CD8-positive, alpha-beta memory T cell (primary cell): ENCODE data around the gene TRIM9. TPM values are rescaled to one million over a fixed set of nuclear protein-coding genes. Genes with fewer than 3 reads are reported as not detected.

Experiments
- CTCF ChIA-PET: fragments of 350-600 bp; sonication (Branson Sonifier 250); formaldehyde crosslinking; loops from one replicate; lab custom pipeline; 2021; ENCODE audit warnings: antibody characterized with exemption; lab: Charles Lee
- POLR2A ChIA-PET: fragments of 350-600 bp; sonication (Branson Sonifier 250); formaldehyde crosslinking; loops from one replicate; lab custom pipeline; 2021; ENCODE audit warnings: antibody characterized with exemption; lab: Charles Lee
- DNase-seq, 5 donors: peaks; one replicate each; pipeline versions ENCODE4 v3.0.0 to v3.0.0-alpha.2; 2020 to 2022; ENCODE audit warnings: mixed read lengths in 1 of 5
- H3K27ac ChIP-seq: one replicate; pipeline ENCODE4 v1.7.0; 2013; ENCODE audit warnings: low read depth, mild to moderate bottlenecking, low read length, moderate library complexity
- H3K27me3 ChIP-seq: 2 replicates; pipeline ENCODE4 v1.7.0; 2013; ENCODE audit warnings: low read length, mild to moderate bottlenecking; ENCODE audit not compliant: insufficient read depth, poor library complexity, severe bottlenecking
- H3K36me3 ChIP-seq: 2 replicates; pipeline ENCODE4 v1.7.0; 2013; ENCODE audit warnings: mild to moderate bottlenecking, low read length, moderate library complexity; ENCODE audit not compliant: insufficient read depth
- H3K4me1 ChIP-seq: 2 replicates; pipeline ENCODE4 v1.7.0; 2013; ENCODE audit warnings: mild to moderate bottlenecking, low read length, moderate library complexity; ENCODE audit not compliant: insufficient read depth
- H3K4me3 ChIP-seq: 2 replicates; pipeline ENCODE4 v1.7.0; 2013; ENCODE audit warnings: mild to moderate bottlenecking, low read length
- H3K9me3 ChIP-seq: 2 replicates; pipeline ENCODE4 v1.7.0; 2013; ENCODE audit warnings: mild to moderate bottlenecking, low read length
- H3K27ac Mint-ChIP-seq, 8 donors: one replicate each; pipeline ENCODE4 v1.8.0; 2020 to 2021; ENCODE audit warnings: mixed read lengths in 8 of 8, mild to moderate bottlenecking in 6 of 8, inconsistent platforms in 3 of 8, moderate library complexity in 3 of 8
- H3K27me3 Mint-ChIP-seq, 2 donors: one replicate each; pipeline ENCODE4 v1.8.0; 2020 to 2021; ENCODE audit warnings: mixed read lengths in 2 of 2, mild to moderate bottlenecking in 1 of 2, moderate library complexity in 1 of 2
- H3K36me3 Mint-ChIP-seq, 3 donors: one replicate each; pipeline ENCODE4 v1.8.0; 2020 to 2021; ENCODE audit warnings: mixed read lengths in 3 of 3, inconsistent platforms in 1 of 3, mild to moderate bottlenecking in 1 of 3
- H3K4me1 Mint-ChIP-seq, 3 donors: one replicate each; pipeline ENCODE4 v1.8.0; 2020 to 2021; ENCODE audit warnings: mixed read lengths in 3 of 3, inconsistent platforms in 1 of 3, mild to moderate bottlenecking in 1 of 3
- H3K4me3 Mint-ChIP-seq, 7 donors: one replicate each; pipeline ENCODE4 v1.8.0; 2020 to 2021; ENCODE audit warnings: mixed read lengths in 7 of 7, mild to moderate bottlenecking in 6 of 7, moderate library complexity in 4 of 7, inconsistent platforms in 2 of 7
- H3K9me3 Mint-ChIP-seq, 5 donors: one replicate each; pipeline ENCODE4 v1.8.0; 2020 to 2022; ENCODE audit warnings: mixed read lengths in 5 of 5, mild to moderate bottlenecking in 3 of 5, moderate library complexity in 2 of 5, inconsistent platforms in 1 of 5
- polyA plus RNA-seq: library from polyadenylated mRNA; unstranded; fragments of 300-500 nt; fragmentation: Illumina TruSeq; gene quantifications from one replicate; pipeline ENCODE4 v1.2.3, GENCODE V29; 2021
- total RNA-seq, 2 experiments: library from RNA; stranded (reverse); gene quantifications; one replicate each; pipeline ENCODE4 v1.2.3, GENCODE V29; 2021

Gene TRIM9
- total and polyA plus RNA-seq, 3 experiments from 2014 or later: 0.05 to 1.0 (median 0.85) TPM

DNA sequence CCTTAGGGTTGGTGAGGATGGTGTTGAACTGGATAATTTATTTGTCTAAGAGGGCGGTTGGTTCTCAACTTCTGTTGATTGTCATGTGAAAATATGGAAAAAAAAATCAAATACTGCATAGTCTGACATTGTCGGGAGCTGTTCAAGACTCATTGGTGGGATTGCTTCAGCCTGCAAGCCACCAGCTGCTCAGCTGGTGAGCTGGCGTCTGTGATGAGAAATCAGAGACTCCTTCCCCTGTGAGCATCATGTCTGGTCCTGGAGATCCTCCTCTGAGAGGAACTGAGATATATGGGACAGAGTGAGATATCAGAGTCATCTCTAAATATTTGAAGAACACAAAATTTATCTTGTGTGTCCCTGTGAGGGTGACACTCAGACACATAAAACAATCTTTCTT lies 49.9 kb downstream of the TRIM9 start:
- POLR2A ChIA-PET: no interaction called here
- Mint-ChIP-seq H3K4me1 (no peaks in the 10 kb centered on the region), H3K27me3 (peaks cover 10 to 26% of the 10 kb centered on the region in 2 donors), H3K36me3 (peaks cover 0 to 3% (median 0%) of the 10 kb centered on the region in 3 donors), H3K27ac (no peak overlapping the region), H3K4me3 (no peak overlapping the region), H3K9me3 (no peaks in the 10 kb centered on the region)
- no peaks in the 10 kb centered on the region for H3K4me1 ChIP-seq
- no peak for DNase-seq
- H3K36me3 ChIP-seq: no peaks in the 10 kb centered on the region
- CTCF ChIA-PET: no interaction called here
- H3K27me3 ChIP-seq: no peaks in the 10 kb centered on the region
- no peaks in the 10 kb centered on the region for H3K9me3 ChIP-seq
- no peak overlapping the region for H3K4me3 ChIP-seq
- no peak overlapping the region for H3K27ac ChIP-seq

DNA sequence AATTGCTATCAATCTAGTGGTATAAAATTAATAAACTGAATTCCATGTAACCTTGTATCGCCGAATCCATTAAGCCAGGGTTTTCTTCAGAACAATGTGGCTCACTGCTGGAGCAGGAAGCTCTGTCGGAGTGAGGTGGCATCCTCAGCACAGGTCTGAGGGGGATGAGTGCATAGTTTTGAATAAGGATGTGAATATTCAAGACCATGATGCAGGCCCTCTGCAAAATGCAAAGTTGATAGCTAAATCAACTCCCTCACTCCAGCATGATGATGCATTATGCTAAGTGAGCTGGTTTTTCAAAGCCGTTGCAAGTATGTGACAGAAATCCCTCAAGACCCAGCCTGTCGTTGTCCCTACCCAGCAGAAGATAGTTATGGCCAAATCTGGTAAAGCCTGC lies 53.0 kb downstream of the TRIM9 start:
- Histone ChIP-seq H3K9me3 (no peaks in the 10 kb centered on the region), H3K27me3 (no peaks in the 10 kb centered on the region), H3K4me3 (no peak overlapping the region), H3K36me3 (no peaks in the 10 kb centered on the region), H3K4me1 (no peaks in the 10 kb centered on the region), H3K27ac (no peak overlapping the region)
- ChIA-PET CTCF (no interaction called here), POLR2A (no interaction called here)
- H3K27me3 Mint-ChIP-seq: peaks cover 11 to 20% of the 10 kb centered on the region in 2 donors
- no peaks in the 10 kb centered on the region for H3K36me3 Mint-ChIP-seq
- H3K4me1 Mint-ChIP-seq: no peaks in the 10 kb centered on the region
- H3K4me3 Mint-ChIP-seq: no peak overlapping the region
- H3K9me3 Mint-ChIP-seq: no peaks in the 10 kb centered on the region
- DNase-seq: no peak
- no peak overlapping the region for H3K27ac Mint-ChIP-seq

DNA sequence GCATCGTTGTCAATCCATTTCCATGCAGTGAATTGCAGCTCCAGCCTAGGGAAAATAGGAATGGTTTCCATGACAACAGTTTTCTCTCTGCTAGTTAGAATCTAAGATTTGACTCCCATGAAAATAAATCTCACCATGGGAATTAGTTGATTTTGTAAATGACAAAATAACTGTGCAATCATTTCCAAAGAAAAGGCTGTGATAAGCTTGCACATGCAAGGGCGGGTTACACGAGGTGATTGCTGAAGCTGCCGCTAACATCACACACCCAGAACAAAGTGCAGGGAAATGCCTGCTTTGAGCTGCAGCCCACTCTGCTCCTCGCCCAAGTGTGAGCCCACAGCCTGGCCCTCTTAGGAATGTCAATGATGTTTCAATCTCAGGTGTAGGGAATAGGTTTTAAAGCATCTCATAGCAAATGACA lies 53.8 kb downstream of the TRIM9 start:
- Histone ChIP-seq H3K4me3 (no peak overlapping the region), H3K27me3 (no peaks in the 10 kb centered on the region), H3K36me3 (no peaks in the 10 kb centered on the region), H3K4me1 (no peaks in the 10 kb centered on the region), H3K9me3 (no peaks in the 10 kb centered on the region), H3K27ac (no peak overlapping the region)
- ChIA-PET CTCF (no interaction called here), POLR2A (no interaction called here)
- Mint-ChIP-seq H3K4me3 (no peak overlapping the region), H3K27ac (no peak overlapping the region), H3K36me3 (no peaks in the 10 kb centered on the region), H3K27me3 (peaks cover 11 to 17% of the 10 kb centered on the region in 2 donors), H3K4me1 (no peaks in the 10 kb centered on the region), H3K9me3 (no peaks in the 10 kb centered on the region)
- DNase-seq: no peak

DNA sequence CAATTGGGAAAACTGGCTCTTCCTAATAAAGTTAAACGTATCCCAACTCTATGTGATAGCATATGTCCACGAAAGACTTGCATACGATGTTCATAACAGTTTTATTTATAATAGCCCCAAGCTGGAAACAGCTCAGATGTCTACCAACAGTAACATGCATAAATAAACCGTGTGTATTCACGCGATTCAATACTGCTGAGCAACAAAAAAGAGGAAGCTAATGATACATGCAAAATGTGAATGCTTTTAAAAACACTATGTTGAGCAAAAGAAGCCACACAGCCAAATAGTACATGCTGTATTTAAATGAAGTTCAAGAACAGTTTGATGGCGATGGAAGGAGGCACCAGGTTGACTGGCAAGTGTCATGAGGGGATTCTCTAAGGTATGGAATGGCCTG lies 55.7 kb downstream of the TRIM9 start:
- no peaks in the 10 kb centered on the region for H3K36me3 ChIP-seq
- no peak for DNase-seq
- H3K9me3 Mint-ChIP-seq: no peaks in the 10 kb centered on the region
- H3K27me3 Mint-ChIP-seq: peaks cover 9 to 16% of the 10 kb centered on the region in 2 donors
- no peaks in the 10 kb centered on the region for H3K27me3 ChIP-seq
- no peaks in the 10 kb centered on the region for H3K36me3 Mint-ChIP-seq
- no peak overlapping the region for H3K27ac Mint-ChIP-seq
- ChIA-PET CTCF (no interaction called here), POLR2A (no interaction called here)
- no peak overlapping the region for H3K4me3 ChIP-seq
- no peaks in the 10 kb centered on the region for H3K9me3 ChIP-seq
- no peaks in the 10 kb centered on the region for H3K4me1 Mint-ChIP-seq
- no peak overlapping the region for H3K4me3 Mint-ChIP-seq
- no peaks in the 10 kb centered on the region for H3K4me1 ChIP-seq
- no peak overlapping the region for H3K27ac ChIP-seq

DNA sequence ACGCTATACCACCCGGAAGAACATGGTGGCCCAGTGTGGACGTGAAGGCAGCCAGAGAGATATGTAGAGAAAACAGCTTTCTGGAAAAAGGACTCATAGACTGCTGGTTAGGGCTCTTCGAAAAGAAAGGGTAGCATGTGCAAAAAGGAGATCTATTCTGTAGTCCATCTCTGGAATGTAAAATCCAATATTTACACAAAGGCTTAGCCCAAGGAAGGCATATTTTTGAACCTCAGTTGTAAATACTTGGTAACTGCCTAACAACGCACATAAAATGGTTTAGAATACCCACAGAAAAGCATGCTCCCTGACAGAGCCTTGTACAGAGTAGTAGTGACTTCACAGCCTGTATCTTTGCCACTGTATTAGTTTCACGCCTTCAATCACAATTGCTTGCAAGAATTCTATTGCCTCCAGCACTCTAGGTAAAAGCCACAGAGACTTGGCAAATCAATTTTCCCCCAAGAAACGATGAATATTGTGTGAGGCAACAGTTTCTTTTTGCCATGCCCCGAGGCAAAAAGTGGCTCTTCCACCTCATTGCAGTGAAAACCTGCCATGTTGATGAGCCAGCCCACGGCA lies 59.2 kb downstream of the TRIM9 start:
- Histone ChIP-seq H3K27ac (no peak overlapping the region), H3K4me3 (no peak overlapping the region), H3K27me3 (no peaks in the 10 kb centered on the region), H3K9me3 (no peaks in the 10 kb centered on the region), H3K4me1 (no peaks in the 10 kb centered on the region), H3K36me3 (no peaks in the 10 kb centered on the region)
- CTCF ChIA-PET: no interaction called here
- POLR2A ChIA-PET: no interaction called here
- DNase-seq: no peak
- peaks cover 3 to 5% of the 10 kb centered on the region in 2 donors for H3K27me3 Mint-ChIP-seq
- H3K36me3 Mint-ChIP-seq: no peaks in the 10 kb centered on the region
- no peaks in the 10 kb centered on the region for H3K9me3 Mint-ChIP-seq
- no peak overlapping the region for H3K27ac Mint-ChIP-seq
- H3K4me1 Mint-ChIP-seq: no peaks in the 10 kb centered on the region
- H3K4me3 Mint-ChIP-seq: no peak overlapping the region

DNA sequence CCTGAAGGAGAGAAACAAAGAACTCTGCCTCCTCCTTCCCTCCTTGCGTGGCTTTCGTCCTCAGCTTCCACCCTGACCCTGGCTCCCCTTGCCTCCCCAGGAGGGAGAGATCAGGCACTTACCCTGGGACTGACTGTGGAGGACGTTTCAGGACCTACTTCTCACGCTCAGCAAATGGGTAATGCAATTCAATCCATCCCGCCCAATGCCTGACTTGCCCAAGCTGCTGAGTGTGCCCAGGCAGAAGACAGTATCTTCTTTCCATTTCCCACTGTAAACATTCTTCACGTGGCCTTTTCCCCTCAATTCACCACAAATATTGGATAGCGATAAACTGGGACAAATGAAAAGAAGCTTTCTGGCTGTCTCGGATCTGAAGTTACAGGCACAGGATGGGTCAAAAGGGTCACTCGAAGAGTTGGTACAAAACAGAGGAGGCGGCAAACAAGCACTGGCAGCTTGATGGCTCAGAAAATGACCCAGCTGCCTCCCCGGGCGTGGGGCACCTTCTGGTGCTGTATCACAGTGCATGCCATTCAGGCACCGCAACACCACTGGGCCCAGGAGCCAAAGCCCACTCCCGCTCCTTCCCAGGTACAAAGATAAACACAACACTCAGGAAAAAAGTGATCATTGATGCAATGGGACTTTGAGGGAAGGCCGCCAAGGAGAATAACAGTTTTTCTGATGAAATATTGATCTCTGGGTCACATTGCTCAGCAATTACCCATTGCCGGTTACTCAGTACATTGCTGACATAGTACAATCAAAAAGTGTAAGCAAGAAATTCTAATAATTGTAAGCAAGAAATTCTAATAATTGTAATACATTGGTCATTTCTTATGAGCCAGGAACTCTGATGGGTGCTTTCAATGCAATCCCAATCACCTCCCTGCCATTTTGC lies 65.8 kb downstream of the TRIM9 start:
- H3K27me3 Mint-ChIP-seq: peaks cover 7 to 20% of the 10 kb centered on the region in 2 donors
- Histone ChIP-seq H3K9me3 (no peaks in the 10 kb centered on the region), H3K27ac (no peak overlapping the region), H3K4me3 (no peak overlapping the region), H3K4me1 (no peaks in the 10 kb centered on the region), H3K36me3 (no peaks in the 10 kb centered on the region), H3K27me3 (no peaks in the 10 kb centered on the region)
- no peaks in the 10 kb centered on the region for H3K36me3 Mint-ChIP-seq
- H3K27ac Mint-ChIP-seq: no peak overlapping the region
- DNase-seq: no peak
- no peak overlapping the region for H3K4me3 Mint-ChIP-seq
- ChIA-PET POLR2A (no interaction called here), CTCF (no interaction called here)
- H3K4me1 Mint-ChIP-seq: no peaks in the 10 kb centered on the region
- no peaks in the 10 kb centered on the region for H3K9me3 Mint-ChIP-seq

DNA sequence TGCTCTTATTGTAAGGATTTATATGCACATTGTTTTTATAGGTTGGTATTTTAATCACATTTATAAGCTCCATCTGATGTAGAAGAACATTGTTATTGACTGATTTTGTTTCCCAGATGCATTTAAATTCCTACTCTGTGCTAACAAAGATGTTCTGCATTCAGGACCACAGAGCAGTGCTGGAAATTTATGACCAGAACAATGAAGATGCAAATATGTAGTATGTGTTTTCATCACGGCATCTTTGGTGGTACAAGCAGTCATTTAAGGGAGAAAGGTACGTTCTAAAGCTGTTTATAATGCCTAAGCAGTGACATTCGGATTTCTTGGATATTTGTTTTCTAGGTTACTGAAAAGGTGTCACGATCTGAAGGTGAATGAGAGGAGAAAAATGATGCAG lies 66.5 kb downstream of the TRIM9 start:
- H3K36me3 Mint-ChIP-seq: no peaks in the 10 kb centered on the region
- no peak overlapping the region for H3K4me3 ChIP-seq
- no peaks in the 10 kb centered on the region for H3K27me3 ChIP-seq
- H3K27ac Mint-ChIP-seq: no peak overlapping the region
- ChIA-PET POLR2A (no interaction called here), CTCF (no interaction called here)
- H3K9me3 Mint-ChIP-seq: no peaks in the 10 kb centered on the region
- no peaks in the 10 kb centered on the region for H3K36me3 ChIP-seq
- no peaks in the 10 kb centered on the region for H3K4me1 ChIP-seq
- no peak for DNase-seq
- no peaks in the 10 kb centered on the region for H3K9me3 ChIP-seq
- H3K27me3 Mint-ChIP-seq: peaks cover 7 to 20% of the 10 kb centered on the region in 2 donors
- H3K4me3 Mint-ChIP-seq: no peak overlapping the region
- no peak overlapping the region for H3K27ac ChIP-seq
- no peaks in the 10 kb centered on the region for H3K4me1 Mint-ChIP-seq

DNA sequence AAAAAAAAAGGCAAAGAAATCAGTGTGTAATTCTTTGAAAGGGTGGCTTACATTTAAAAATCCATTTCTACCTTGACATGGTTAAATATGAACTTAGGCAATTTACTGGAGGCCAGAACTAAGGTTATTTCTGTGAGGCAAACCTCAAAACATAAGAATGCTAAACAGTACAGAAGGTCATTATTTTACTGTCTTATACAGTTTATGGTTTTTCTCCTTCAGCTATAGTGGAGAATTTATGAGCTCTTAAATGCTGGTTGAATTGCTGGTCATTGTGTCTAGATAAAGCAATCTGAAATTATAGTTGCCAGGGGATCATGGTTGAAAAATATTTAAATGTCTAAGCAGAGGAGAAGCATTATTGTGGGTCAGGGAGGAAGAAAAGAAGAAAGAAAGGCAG lies 70.5 kb downstream of the TRIM9 start:
- H3K4me1 ChIP-seq: no peaks in the 10 kb centered on the region
- ChIA-PET CTCF (no interaction called here), POLR2A (no interaction called here)
- H3K4me3 ChIP-seq: no peak overlapping the region
- H3K9me3 ChIP-seq: no peaks in the 10 kb centered on the region
- Mint-ChIP-seq H3K4me3 (no peak overlapping the region), H3K4me1 (no peaks in the 10 kb centered on the region), H3K27me3 (peaks cover 6 to 24% of the 10 kb centered on the region in 2 donors), H3K36me3 (no peaks in the 10 kb centered on the region), H3K9me3 (no peaks in the 10 kb centered on the region), H3K27ac (no peak overlapping the region)
- no peak for DNase-seq
- no peak overlapping the region for H3K27ac ChIP-seq
- no peaks in the 10 kb centered on the region for H3K36me3 ChIP-seq
- H3K27me3 ChIP-seq: no peaks in the 10 kb centered on the region
